Upper lobe of right lung (tissue), 1 donor: ENCODE results near the gene IDI1. TPM values are rescaled to one million over a fixed set of nuclear protein-coding genes. Genes with fewer than 3 reads are reported as not detected.
"Not testable (repeated sequence)": the region's sequence is repeated elsewhere in the genome, so short reads cannot be mapped to it uniquely, and the experiment has no call there.

Source experiments
- ATAC-seq: fragments of 200-7000 bp; cut with Tn5 transposase; one replicate; pipeline ENCODE4 v1.9.1; 2020; ENCODE audit warnings: mild to moderate bottlenecking, moderate library complexity
- DNase-seq: peaks from one replicate; pipeline ENCODE4 v3.0.0-alpha.2; 2020
- H3K27ac ChIP-seq: fragments of 200-600 bp; one replicate; pipeline ENCODE4 v1.8.0; 2022
- H3K27me3 ChIP-seq: fragments of 200-600 bp; one replicate; pipeline ENCODE4 v1.8.0; 2022; ENCODE audit warnings: mild to moderate bottlenecking
- H3K36me3 ChIP-seq: fragments of 200-600 bp; one replicate; pipeline ENCODE4 v1.8.0; 2022
- H3K4me1 ChIP-seq: fragments of 200-600 bp; one replicate; pipeline ENCODE4 v1.8.0; 2022
- H3K4me3 ChIP-seq: fragments of 200-600 bp; one replicate; pipeline ENCODE4 v1.8.0; 2022; ENCODE audit warnings: mild to moderate bottlenecking
- H3K9me3 ChIP-seq: fragments of 200-600 bp; one replicate; pipeline ENCODE4 v1.8.0; 2022
- intact Hi-C: fragments of 100-400 bp; cut with DNase I; formaldehyde crosslinking; loops from one replicate; pipeline ENCODE4 v1.11.0; 2022
- total RNA-seq: library from RNA; stranded (reverse); fragmentation: NEBNext Ultra II Directional; extraction: Animal tissue kit (Norgen Biotek cat#: 25700); gene quantifications from one replicate; pipeline ENCODE4 v1.2.1, GENCODE V29; 2021
- TF ChIP-seq, protein P1 (sequence below): fragments of 200-600 bp; IDR thresholded peaks from one replicate; pipeline ENCODE4 v1.8.0; 2022; ENCODE audit warnings: antibody characterized with exemption
- donor health status: DM: no; HTN: yes; CAD: no; lungs with severe emphysema.

IDI1 gene
- total RNA-seq, 1 donor from 2014 or later, result 68.5 TPM

DNA sequence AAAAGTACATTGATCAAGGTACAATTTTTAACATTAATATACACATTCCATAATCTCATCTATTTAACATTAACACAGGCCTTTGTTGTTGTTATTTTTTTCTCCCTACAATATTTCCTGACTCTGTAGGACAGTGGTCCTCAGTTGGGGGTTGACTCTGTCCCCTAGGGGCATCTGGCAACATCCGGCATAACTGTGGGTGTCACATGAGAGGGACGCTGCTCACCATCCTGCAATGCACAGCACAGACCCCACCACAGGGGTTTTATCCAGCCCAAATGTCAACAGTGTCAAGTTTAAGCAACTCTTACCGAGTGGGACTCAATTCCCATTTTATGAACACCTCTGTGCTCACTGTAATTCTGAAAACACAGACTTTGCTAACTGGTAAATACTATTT is 8.8 kb downstream of the IDI1 start:
- H3K4me3 ChIP-seq, result no peak overlapping the region
- TF ChIP-seq, protein P1, sequence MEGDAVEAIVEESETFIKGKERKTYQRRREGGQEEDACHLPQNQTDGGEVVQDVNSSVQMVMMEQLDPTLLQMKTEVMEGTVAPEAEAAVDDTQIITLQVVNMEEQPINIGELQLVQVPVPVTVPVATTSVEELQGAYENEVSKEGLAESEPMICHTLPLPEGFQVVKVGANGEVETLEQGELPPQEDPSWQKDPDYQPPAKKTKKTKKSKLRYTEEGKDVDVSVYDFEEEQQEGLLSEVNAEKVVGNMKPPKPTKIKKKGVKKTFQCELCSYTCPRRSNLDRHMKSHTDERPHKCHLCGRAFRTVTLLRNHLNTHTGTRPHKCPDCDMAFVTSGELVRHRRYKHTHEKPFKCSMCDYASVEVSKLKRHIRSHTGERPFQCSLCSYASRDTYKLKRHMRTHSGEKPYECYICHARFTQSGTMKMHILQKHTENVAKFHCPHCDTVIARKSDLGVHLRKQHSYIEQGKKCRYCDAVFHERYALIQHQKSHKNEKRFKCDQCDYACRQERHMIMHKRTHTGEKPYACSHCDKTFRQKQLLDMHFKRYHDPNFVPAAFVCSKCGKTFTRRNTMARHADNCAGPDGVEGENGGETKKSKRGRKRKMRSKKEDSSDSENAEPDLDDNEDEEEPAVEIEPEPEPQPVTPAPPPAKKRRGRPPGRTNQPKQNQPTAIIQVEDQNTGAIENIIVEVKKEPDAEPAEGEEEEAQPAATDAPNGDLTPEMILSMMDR, result no peak
- ATAC-seq (no peak), DNase-seq (no peak)
- intact Hi-C loops, result no loop called here
- H3K9me3 ChIP-seq, result no peaks in the 10 kb centered on the region
- H3K36me3 ChIP-seq, result peaks cover 45% of the 10 kb centered on the region
- H3K4me1 ChIP-seq, result peaks cover 12% of the 10 kb centered on the region
- H3K27me3 ChIP-seq, result no peaks in the 10 kb centered on the region
- H3K27ac ChIP-seq, result no peak overlapping the region

DNA sequence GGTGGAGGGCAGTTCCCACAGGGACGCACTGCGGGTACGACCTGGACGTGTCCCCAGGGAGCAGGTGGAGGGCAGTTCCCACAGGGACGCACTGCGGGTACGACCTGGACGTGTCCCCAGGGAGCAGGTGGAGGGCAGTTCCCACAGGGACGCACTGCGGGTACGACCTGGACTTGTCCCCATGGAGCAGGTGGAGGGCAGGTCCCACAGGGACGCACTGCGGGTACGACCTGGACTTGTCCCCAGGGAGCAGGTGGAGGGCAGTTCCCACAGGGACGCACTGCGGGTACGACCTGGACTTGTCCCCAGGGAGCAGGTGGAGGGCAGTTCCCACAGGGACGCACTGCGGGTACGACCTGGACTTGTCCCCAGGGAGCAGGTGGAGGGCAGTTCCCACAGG is 10.2 kb downstream of the IDI1 start:
- DNase-seq, H3K4me3 ChIP-seq, intact Hi-C loops, H3K27me3 ChIP-seq, H3K4me1 ChIP-seq, H3K9me3 ChIP-seq, ATAC-seq, H3K27ac ChIP-seq: not testable (repeated sequence)
- H3K36me3 ChIP-seq, result peaks cover 45% of the 10 kb centered on the region

DNA sequence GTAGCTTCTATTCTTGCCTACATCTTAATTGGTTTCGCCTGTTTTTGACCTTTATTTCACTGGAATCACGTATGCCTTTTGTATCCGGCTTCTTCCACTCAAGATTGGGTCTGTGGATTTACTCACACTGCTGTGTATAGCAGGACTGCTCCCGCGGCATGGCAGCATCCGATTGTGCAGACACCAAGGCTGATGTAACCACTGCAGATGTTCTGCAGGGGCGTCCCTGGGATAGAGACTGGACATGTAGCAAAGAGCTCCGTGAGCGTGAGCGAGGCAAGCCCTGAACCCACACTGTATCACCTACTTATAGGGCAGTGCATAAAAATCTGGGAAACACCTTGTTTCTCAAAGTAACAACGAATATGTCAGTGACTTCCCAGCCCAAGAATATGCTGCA is 11.8 kb downstream of the IDI1 start:
- peaks cover 31% of the 10 kb centered on the region for H3K36me3 ChIP-seq
- no peak overlapping the region for H3K27ac ChIP-seq
- TF ChIP-seq, protein P1, result no peak
- ATAC-seq (no peak), DNase-seq (no peak)
- intact Hi-C loops, result no loop called here
- no peak overlapping the region for H3K4me3 ChIP-seq
- H3K4me1 ChIP-seq, result no peaks in the 10 kb centered on the region
- no peaks in the 10 kb centered on the region for H3K9me3 ChIP-seq
- H3K27me3 ChIP-seq, result no peaks in the 10 kb centered on the region

DNA sequence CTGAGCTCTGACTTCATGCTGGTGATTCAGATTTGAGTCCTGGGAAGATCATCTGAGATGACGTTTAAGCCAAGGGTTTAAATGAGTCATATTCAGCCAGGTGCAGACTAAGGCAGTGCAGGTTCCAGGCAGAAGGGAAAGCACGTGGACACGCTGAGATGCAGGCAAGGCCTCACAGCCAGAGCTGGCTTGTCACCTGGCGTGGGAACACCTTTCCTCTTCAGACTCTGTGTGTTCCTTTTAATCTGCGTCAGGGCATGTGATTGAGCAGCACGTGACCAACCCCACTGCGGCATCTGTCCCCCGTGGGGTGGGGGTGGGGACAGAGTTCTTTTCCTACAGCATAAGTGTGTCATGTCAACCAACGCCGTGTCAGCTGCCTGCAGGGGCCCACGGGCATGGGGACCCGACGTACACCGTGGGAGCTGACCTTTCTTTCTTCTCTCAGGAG is 12.6 kb downstream of the IDI1 start:
- intact Hi-C loops, result no loop called here
- H3K9me3 ChIP-seq, result no peaks in the 10 kb centered on the region
- no peaks in the 10 kb centered on the region for H3K4me1 ChIP-seq
- H3K36me3 ChIP-seq, result peaks cover 24% of the 10 kb centered on the region
- DNase-seq (no peak), ATAC-seq (peak; percentile 39)
- H3K27ac ChIP-seq, result no peak overlapping the region
- no peak overlapping the region for H3K4me3 ChIP-seq
- TF ChIP-seq, protein P1, result no peak
- H3K27me3 ChIP-seq, result no peaks in the 10 kb centered on the region

DNA sequence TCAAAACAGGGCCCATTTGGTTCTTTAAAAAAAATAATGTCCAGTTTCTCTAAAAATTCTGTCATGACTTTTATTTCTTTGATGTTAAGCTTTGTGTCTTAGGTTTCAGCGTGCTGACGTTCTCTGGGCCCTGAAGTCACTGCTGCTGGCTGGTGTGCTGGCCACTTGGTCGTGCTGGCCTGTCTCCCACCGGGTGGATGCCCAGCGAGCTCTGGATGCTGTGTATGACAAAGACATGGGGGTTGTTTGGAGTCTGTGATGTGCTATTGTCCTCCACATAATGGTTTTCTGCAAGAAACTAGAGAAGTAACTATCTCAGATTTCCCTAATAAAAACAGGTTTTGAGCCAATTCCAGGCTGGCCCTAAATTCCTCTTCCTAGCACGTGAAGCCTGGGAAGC is 13.7 kb downstream of the IDI1 start:
- ATAC-seq (no peak), DNase-seq (no peak)
- intact Hi-C loops, result no loop called here
- Histone ChIP-seq H3K9me3 (no peaks in the 10 kb centered on the region), H3K4me3 (no peak overlapping the region), H3K4me1 (no peaks in the 10 kb centered on the region), H3K36me3 (peaks cover 12% of the 10 kb centered on the region), H3K27me3 (no peaks in the 10 kb centered on the region), H3K27ac (no peak overlapping the region)
- TF ChIP-seq, protein P1, result no peak

DNA sequence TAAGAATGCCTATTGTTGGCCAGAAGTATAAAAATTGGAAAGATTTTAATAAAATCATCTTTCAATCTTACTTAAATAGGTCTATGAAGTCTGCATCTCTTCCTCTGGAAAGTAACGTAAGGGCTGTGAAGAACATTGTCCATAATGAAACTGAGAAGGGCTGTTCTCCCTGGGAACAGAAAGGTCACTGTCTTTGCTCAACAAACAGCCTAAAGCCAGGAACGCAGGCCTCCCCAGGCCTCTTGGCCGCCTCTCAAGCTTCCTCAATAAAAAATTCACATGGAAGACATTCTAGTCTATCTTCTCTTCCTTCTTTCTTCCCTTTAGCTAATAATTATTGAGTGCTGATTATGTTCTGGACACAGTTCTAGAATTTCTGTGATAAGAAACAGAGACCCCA is 14.2 kb downstream of the IDI1 start:
- no peak overlapping the region for H3K27ac ChIP-seq
- H3K36me3 ChIP-seq, result peaks cover 8% of the 10 kb centered on the region
- no peak for ATAC-seq
- intact Hi-C loops, result no loop called here
- TF ChIP-seq, protein P1, result no peak
- no peak for DNase-seq
- H3K4me3 ChIP-seq, result no peak overlapping the region
- no peaks in the 10 kb centered on the region for H3K27me3 ChIP-seq
- H3K9me3 ChIP-seq, result no peaks in the 10 kb centered on the region
- no peaks in the 10 kb centered on the region for H3K4me1 ChIP-seq
